Measurements from ENCODE around the gene TAGLN2. TPM values are rescaled to one million over a fixed set of nuclear protein-coding genes. Genes with fewer than 3 reads are reported as not detected.

The TAGLN2 gene
- polyA plus RNA-seq, 1 experiment: 745 TPM

DNA sequence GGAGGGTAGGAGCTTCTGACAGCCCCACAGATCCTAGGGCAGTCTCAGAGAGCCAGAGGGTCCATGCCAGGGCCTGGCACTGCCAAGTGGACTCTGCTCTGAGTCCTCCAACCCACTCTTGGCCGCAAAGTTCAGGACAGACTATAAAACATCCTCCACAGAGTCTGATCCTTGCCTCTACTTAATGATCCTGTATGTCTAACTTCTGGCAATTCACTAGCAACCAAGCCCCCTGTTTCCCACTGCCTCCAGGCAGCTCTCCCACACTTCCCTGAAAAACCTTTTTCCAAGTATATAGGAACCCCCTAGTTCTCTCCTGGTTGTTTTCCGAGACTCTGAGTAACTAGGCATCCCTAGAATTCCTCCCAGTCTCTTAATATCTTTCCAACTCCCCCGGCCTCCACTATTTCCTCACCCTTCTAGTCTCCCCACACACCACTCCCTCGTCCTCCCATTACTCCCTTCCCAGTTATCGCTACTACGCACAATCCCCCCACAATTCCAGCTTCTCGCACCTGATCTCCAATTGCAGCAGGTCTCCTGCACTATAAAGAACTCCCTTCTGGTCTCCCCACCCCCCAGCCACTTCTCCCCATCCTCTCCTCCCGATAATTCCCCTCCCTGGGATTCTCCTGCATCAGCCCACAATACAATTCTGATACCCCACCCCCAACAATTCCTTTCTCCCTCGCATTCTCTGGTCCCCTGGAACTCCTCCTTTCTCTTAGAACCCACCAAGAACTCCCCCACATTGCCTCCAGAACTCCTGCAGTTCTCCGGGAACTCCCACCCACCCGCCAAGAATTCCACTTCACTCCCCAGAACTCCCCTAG lies 19.5 kb upstream of the TAGLN2 start:
- CTCF ChIA-PET: interaction anchor here (1.2 to 39.5 kb wide), 3 partner anchors 13 to 146 kb away, joined by 3 to 889 read pairs (median 25); no protein-coding TSS in a partner anchor
- TF ChIP-seq, protein P1, sequence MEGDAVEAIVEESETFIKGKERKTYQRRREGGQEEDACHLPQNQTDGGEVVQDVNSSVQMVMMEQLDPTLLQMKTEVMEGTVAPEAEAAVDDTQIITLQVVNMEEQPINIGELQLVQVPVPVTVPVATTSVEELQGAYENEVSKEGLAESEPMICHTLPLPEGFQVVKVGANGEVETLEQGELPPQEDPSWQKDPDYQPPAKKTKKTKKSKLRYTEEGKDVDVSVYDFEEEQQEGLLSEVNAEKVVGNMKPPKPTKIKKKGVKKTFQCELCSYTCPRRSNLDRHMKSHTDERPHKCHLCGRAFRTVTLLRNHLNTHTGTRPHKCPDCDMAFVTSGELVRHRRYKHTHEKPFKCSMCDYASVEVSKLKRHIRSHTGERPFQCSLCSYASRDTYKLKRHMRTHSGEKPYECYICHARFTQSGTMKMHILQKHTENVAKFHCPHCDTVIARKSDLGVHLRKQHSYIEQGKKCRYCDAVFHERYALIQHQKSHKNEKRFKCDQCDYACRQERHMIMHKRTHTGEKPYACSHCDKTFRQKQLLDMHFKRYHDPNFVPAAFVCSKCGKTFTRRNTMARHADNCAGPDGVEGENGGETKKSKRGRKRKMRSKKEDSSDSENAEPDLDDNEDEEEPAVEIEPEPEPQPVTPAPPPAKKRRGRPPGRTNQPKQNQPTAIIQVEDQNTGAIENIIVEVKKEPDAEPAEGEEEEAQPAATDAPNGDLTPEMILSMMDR (IDR thresholded peaks at IDR 0.05; ENCODE audit: insufficient read depth, low read depth, low read length): no peak
- Histone ChIP-seq H3K27me3 (ENCODE audit: control insufficient read depth, insufficient read depth, low read length) (peaks cover 18% of the 10 kb centered on the region), H3K36me3 (ENCODE audit: control insufficient read depth, insufficient read depth, low read length) (no peaks in the 10 kb centered on the region), H3K4me3 (ENCODE audit: low read depth, low read length) (peak overlapping the region; percentile 25)
- DNase-seq (ENCODE audit: low read depth): no peak
- POLR2A ChIA-PET: no interaction called here

DNA sequence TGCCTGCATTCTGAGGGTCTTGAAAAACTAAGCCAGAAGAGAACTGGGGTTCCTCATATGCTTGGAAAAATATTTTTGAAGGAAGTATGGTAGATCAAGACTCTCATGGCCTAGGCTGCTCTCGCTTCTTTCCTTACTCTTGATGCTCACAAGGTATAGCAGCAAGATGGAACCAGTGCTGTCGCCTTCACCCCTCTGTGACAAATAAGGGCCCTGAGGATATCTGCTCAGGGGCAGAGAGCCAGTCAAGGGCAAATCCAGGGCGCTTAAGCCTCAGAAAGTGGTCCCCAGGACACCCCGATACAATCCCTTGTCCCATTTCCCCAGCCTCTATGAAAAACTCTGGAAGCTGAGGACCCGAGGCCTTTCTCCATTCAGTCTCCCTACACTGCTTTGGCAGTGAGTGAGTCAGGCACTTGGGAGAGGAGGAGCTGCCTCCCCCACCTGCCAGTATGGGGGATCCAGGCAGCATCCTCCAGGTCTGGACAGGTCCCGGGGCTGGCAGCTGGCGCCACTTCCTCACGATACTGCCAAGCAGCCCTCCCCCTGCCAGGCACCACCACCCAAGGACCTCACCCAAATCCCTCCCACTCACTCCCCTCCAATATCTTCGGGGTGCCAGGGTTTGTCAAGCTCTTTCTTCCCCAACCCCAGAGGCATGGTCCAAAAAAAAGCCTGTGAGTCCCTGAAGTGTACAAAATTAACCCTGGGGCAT lies 18.8 kb upstream of the TAGLN2 start:
- Histone ChIP-seq H3K36me3 (ENCODE audit: control insufficient read depth, insufficient read depth, low read length) (no peaks in the 10 kb centered on the region), H3K27me3 (ENCODE audit: control insufficient read depth, insufficient read depth, low read length) (peaks cover 18% of the 10 kb centered on the region), H3K4me3 (ENCODE audit: low read depth, low read length) (no peak overlapping the region)
- ChIA-PET POLR2A (no interaction called here), CTCF (interaction anchor here (39.5 kb wide), 1 partner anchor 67 kb away, joined by 889 read pairs; no protein-coding TSS in a partner anchor)
- DNase-seq (ENCODE audit: low read depth): no peak
- TF ChIP-seq, protein P1 (IDR thresholded peaks at IDR 0.05; ENCODE audit: insufficient read depth, low read depth, low read length): no peak

DNA sequence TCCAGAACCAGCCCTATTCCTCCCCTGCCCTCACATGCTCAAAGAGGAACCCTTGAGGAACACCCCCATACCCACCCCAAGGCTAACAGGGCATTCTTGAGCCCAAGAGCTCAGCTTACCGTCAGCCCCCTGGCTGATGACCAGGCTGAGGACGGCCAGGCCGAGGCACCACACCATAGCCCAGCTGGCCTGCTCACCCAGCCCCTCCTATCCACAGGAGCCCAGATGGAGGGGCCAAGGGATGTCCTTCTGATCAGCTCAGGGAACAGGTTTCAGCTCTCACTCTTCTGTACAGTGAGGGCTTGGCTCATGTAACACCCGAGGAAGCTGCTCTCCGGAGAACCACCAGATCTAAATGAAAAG lies 18.0 kb upstream of the TAGLN2 start:
- Histone ChIP-seq H3K27me3 (ENCODE audit: control insufficient read depth, insufficient read depth, low read length) (peaks cover 18% of the 10 kb centered on the region), H3K4me3 (ENCODE audit: low read depth, low read length) (no peak overlapping the region), H3K36me3 (ENCODE audit: control insufficient read depth, insufficient read depth, low read length) (no peaks in the 10 kb centered on the region)
- DNase-seq (ENCODE audit: low read depth): no peak
- TF ChIP-seq, protein P1 (IDR thresholded peaks at IDR 0.05; ENCODE audit: insufficient read depth, low read depth, low read length): no peak
- POLR2A ChIA-PET: no interaction called here
- CTCF ChIA-PET: interaction anchor here (39.5 kb wide), 1 partner anchor 68 kb away, joined by 889 read pairs; no protein-coding TSS in a partner anchor

- DNase-seq (ENCODE audit: low read depth): no peak
- CTCF ChIA-PET: interaction anchor here (39.5 kb wide), 1 partner anchor 68 kb away, joined by 889 read pairs; no protein-coding TSS in a partner anchor
- TF ChIP-seq, protein P1 (IDR thresholded peaks at IDR 0.05; ENCODE audit: insufficient read depth, low read depth, low read length): no peak
- POLR2A ChIA-PET: no interaction called here
- H3K4me3 ChIP-seq (ENCODE audit: low read depth, low read length): no peak overlapping the region
- no peaks in the 10 kb centered on the region for H3K36me3 ChIP-seq (ENCODE audit: control insufficient read depth, insufficient read depth, low read length)
- H3K27me3 ChIP-seq (ENCODE audit: control insufficient read depth, insufficient read depth, low read length): peaks cover 18% of the 10 kb centered on the region
These were observed 17.4 kb upstream of the TAGLN2 start for GRCh38 chr1:159942632-159943277.

Measured in BJ (cell line).